Measurements from ENCODE around the gene TP53I3. TPM values are rescaled to one million over a fixed set of nuclear protein-coding genes. Genes with fewer than 3 reads are reported as not detected.
A peak's percentile ranks its signal among the peaks of the same experiment; 100 is the strongest.
"Not testable (repeated sequence)": the region's sequence is repeated elsewhere in the genome, so short reads cannot be mapped to it uniquely, and the experiment has no call there.

TP53I3 gene
- polyA plus RNA-seq, 4 donors: 44.2 to 58.9 (median 48.1) TPM

DNA sequence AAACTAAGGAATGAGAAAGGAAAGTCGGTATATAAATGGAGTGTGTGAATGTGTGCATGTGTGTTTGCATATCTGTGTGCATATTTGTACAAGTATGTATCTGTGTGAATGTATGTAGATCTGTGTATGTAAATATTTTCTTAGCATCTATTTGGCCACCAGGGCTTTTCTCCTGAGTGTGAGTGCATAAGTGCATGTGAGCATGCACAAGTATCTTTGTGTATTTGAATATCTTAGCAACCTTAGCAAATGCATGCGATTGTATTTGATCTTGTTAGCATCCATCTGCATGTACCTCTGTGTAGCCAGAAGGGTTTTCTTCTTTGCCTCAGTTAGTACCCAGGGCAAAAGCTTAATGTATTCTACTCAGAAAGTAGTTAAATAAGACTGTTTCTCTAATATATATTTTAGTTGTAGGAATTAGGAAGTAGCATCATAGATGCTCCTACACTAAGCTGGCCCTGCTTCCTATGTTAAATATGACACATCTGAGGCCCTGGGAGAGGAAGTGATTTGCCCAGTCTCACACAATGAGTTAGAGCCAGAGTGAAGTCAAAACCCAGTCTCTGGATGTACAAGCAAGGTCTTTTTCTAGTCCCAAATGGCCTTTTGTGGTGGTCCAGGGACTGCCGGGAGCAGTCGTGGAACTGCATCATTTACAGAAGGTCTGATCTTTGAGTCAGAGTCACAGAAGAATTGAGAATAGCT lies 25.9 kb downstream of the TP53I3 start:
- no peak for DNase-seq (ENCODE audit: low read depth in 4 of 4, low spot score in 2 of 4)

GRCh38 chr2:24055750-24056149 lies 28.9 kb downstream of the TP53I3 start:
- DNase-seq (ENCODE audit: low read depth in 4 of 4, low spot score in 2 of 4): no peak

DNA sequence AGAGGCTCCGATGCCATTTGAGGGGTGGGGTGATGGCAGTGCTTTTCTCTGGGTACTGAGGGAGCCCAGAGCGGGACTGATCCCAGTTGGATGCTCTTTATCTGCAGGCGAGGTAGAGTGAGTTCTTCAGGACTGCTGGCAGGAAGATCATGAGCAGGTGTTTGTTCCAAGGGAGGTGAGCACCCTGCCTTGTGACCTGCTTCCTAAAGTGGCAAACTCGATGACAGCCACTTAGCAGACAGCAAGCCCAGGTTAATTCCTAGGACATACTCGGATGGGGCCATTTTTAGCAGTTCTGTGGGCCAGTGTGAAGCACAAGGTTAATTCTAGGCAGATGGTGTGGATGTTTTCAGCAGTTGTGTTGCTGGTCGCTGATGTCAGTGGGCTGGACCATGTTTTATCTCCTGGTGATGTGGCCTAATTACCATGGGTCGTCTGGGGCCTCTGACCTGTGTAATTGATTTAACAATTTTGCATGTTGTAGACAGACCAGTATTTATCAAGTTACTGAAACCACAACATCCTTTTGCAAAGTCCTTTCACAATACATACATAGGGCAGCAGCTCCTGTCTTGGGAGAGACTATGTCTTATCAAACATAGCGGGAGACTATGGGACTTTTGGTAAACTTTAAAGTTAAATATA lies 30.1 kb downstream of the TP53I3 start:
- no peak for DNase-seq (ENCODE audit: low read depth in 4 of 4, low spot score in 2 of 4)

- no peak for DNase-seq (ENCODE audit: low read depth in 4 of 4, low spot score in 2 of 4)
Observed at GRCh38 chr2:24052951-24053350, 31.7 kb downstream of the TP53I3 start.

DNA sequence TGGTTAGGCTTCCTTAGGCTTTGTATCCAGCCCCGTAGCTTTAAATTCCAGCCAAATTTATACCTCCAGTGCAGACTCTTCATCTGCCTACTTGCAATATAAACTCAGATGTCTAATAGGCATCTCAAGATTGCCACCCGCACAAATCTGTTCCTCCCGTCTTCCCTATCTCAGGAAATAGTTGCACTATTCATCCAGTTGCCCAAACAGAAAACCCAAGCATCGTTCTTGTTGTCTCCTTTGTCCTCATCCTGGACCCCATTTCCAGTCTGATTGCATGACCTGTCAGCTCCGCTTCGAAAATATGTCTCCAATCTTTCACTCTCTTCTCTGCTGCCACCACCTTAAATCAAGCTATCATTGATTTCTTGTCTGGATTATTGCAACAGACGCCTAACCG lies 32.8 kb downstream of the TP53I3 start:
- DNase-seq (ENCODE audit: low read depth in 4 of 4, low spot score in 2 of 4): no peak

GRCh38 chr2:24050041-24050979 lies 34.3 kb downstream of the TP53I3 start:
- peak in 1 of 4 donors; percentile 10 for DNase-seq (ENCODE audit: low read depth in 4 of 4, low spot score in 2 of 4)

GRCh38 chr2:24049485-24050021 lies 35.1 kb downstream of the TP53I3 start, which contains the start of gene FKBP1B:
Gene FKBP1B, plus strand, starts transcription at chr2:24049741. Its CDS starts 109 bp downstream, at chr2:24049850.
- DNase-seq (ENCODE audit: low read depth in 4 of 4, low spot score in 2 of 4): peak in 3 of 4 donors; percentile 20 to 47 (median 26)

GRCh38 chr2:24048769-24049484 lies 35.7 kb downstream of the TP53I3 start:
- no peak for DNase-seq (ENCODE audit: low read depth in 4 of 4, low spot score in 2 of 4)

GRCh38 chr2:24047703-24048033 lies 37.0 kb downstream of the TP53I3 start:
- no peak for DNase-seq (ENCODE audit: low read depth in 4 of 4, low spot score in 2 of 4)

- DNase-seq (ENCODE audit: low read depth in 4 of 4, low spot score in 2 of 4): peak; percentile 71 to 95 (median 88)
Observed at GRCh38 chr2:24046930-24047702, 37.5 kb downstream of the TP53I3 start, which contains the start of gene WDCP. Gene WDCP, minus strand, starts transcription at chr2:24047391. Its CDS starts 7,897 bp downstream, at chr2:24039494.

- DNase-seq (ENCODE audit: low read depth in 4 of 4, low spot score in 2 of 4): no peak
Observed at GRCh38 chr2:24046599-24046929, 38.1 kb downstream of the TP53I3 start.

GRCh38 chr2:24045511-24046508 lies 38.8 kb downstream of the TP53I3 start:
- no peak for DNase-seq (ENCODE audit: low read depth in 4 of 4, low spot score in 2 of 4)

GRCh38 chr2:24043133-24043532 lies 41.5 kb downstream of the TP53I3 start:
- DNase-seq (ENCODE audit: low read depth in 4 of 4, low spot score in 2 of 4): not testable (repeated sequence)

DNA sequence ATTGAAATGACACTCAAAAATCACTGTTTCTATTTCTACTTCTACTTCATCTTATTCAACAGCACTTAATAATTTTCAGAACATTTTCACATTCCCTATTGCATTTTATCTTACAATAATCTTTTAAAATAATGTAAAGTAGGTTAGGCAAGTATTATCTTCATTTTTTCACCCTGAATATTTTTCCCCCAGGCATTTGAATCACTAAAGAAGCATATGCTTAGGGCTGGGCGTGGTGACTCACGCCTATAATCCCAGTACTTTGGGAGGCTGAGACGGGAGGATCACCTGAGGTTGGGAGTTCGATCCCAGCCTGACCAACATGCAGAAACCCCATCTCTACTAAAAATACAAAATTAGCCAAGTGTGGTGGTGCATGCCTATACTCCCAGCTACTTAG lies 44.1 kb downstream of the TP53I3 start:
- DNase-seq (ENCODE audit: low read depth in 4 of 4, low spot score in 2 of 4): no peak

DNA sequence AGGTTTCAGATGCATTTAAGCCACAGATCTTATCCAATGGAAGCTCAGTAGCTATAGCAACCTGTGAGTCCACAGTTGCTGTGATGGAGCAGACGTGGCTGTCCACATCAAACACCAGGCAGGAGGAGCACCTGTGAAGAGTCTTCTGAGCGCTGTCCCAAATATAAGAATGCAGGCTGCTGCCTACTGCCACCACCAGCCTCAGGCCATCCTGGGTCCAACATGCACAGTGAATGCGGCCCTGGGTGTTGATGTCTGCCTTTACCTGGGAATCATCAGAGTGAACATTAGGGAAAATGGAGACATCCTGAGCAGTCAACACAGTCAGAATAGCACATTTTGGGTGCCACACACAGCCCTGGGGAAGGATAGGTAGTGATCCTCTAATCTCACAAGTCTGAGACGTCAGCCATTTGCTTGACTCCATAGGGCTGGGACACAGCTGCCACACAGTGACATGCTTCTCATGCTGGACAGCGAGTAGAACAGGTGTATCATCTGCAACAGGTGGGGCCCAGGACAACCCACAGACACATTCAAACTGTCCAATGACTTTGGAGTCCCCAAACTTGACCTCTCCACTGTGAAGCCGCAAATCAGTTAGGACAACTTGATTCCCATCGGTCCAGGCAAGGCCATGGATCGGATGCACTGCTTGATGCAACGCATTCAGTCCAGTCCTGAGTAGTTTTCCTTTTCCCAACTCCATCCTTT lies 45.7 kb downstream of the TP53I3 start:
- no peak for DNase-seq (ENCODE audit: low read depth in 4 of 4, low spot score in 2 of 4)

All from left renal cortex interstitium (tissue), 4 donors.